HG03095 (cell line): ENCODE results near the gene SNRPB.

Source experiments
- ATAC-seq: cut with Tn5 transposase; IDR thresholded peaks from one replicate; pipeline ENCODE4 v1.9.1; 2021; ENCODE audit warnings: moderate library complexity; ENCODE audit not compliant: unreplicated experiment

The SNRPB gene

GRCh38 chr20:2475850-2476741, 5.5 kb upstream of the SNRPB start:
- ATAC-seq, result no peak

- no peak for ATAC-seq
Observed at GRCh38 chr20:2473516-2473915, 2.9 kb upstream of the SNRPB start.

GRCh38 chr20:2469991-2470422, 582 bp downstream of the SNRPB start:
- peak; percentile 21 for ATAC-seq

GRCh38 chr20:2468581-2469407, 1.8 kb downstream of the SNRPB start:
- no peak for ATAC-seq

GRCh38 chr20:2467412-2467811, 3.2 kb downstream of the SNRPB start:
- ATAC-seq, result no peak

GRCh38 chr20:2465100-2465499, 5.5 kb downstream of the SNRPB start:
- no peak for ATAC-seq

- no peak for ATAC-seq
Observed at GRCh38 chr20:2463616-2464365, 6.8 kb downstream of the SNRPB start.

GRCh38 chr20:2462484-2462883, 8.1 kb downstream of the SNRPB start:
- no peak for ATAC-seq

GRCh38 chr20:2460752-2461424, 9.7 kb downstream of the SNRPB start:
- ATAC-seq, result no peak

GRCh38 chr20:2459981-2460751, 10.4 kb downstream of the SNRPB start:
- no peak for ATAC-seq

GRCh38 chr20:2458919-2459499, 11.6 kb downstream of the SNRPB start:
- ATAC-seq, result no peak

GRCh38 chr20:2455771-2456497, 14.7 kb downstream of the SNRPB start:
- ATAC-seq, result no peak

- no peak for ATAC-seq
Observed at GRCh38 chr20:2453792-2454191, 16.8 kb downstream of the SNRPB start.

- no peak for ATAC-seq
Observed at GRCh38 chr20:2451939-2452732, 18.5 kb downstream of the SNRPB start.

GRCh38 chr20:2451422-2451821, 19.2 kb downstream of the SNRPB start:
- ATAC-seq, result no peak

- ATAC-seq, result no peak
Observed at GRCh38 chr20:2449386-2449785, 21.2 kb downstream of the SNRPB start.

- no peak for ATAC-seq
Observed at GRCh38 chr20:2446845-2447244, 23.7 kb downstream of the SNRPB start.

GRCh38 chr20:2431185-2431584, 39.4 kb downstream of the SNRPB start:
- no peak for ATAC-seq
